HG03565 (cell line): ENCODE results near the gene MRM1.

Experiments used
- ATAC-seq: cut with Tn5 transposase; IDR thresholded peaks from one replicate; pipeline ENCODE4 v1.9.1; 2021; ENCODE audit warnings: mild to moderate bottlenecking, moderate library complexity; ENCODE audit not compliant: unreplicated experiment

MRM1 gene, protein sequence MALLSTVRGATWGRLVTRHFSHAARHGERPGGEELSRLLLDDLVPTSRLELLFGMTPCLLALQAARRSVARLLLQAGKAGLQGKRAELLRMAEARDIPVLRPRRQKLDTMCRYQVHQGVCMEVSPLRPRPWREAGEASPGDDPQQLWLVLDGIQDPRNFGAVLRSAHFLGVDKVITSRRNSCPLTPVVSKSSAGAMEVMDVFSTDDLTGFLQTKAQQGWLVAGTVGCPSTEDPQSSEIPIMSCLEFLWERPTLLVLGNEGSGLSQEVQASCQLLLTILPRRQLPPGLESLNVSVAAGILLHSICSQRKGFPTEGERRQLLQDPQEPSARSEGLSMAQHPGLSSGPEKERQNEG

DNA sequence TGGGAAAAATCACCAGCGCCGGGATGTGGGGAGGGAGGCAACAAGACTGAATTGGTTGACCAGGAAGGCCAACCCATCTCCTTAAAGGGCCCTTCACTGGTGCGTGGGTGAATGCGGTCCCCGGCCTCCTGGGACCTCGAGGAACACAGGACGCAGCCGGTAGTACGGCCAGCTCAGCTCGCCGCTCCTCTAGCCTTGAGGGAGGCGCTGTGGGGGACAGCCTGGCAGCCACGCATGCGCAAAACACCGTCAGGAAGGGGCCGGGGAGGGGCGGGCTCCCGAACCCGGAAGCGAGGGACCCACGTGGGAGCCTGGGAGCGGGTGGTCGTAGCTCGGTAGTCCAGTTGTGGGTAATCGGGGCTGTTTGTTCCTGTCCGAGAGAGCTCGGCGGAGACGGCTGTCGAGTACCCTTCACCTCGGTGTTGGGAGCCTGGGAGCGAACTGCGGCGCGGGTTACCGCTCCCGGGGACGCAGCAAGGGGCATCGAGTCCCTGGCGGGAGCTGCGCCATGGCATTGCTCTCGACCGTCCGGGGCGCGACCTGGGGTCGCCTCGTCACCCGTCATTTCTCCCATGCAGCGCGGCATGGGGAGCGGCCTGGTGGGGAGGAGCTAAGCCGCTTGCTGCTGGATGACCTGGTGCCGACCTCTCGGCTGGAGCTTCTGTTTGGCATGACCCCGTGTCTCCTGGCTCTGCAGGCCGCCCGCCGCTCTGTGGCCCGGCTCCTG is at the start of gene MRM1:
TSS of gene MRM1 (plus strand) at position 281 of the 727 bp plus-strand sequence. CDS start at position 509, 228 bp downstream.
- ATAC-seq, result peak; percentile 64

GRCh38 chr17:36553459-36553858 is 47.9 kb upstream of the MRM1 start:
- ATAC-seq, result no peak

GRCh38 chr17:36566081-36566480 is 35.3 kb upstream of the MRM1 start:
- ATAC-seq, result no peak

GRCh38 chr17:36575028-36575427 is 26.4 kb upstream of the MRM1 start:
- ATAC-seq, result no peak

- ATAC-seq, result no peak
Measured at GRCh38 chr17:36576793-36577192, 24.6 kb upstream of the MRM1 start.

- ATAC-seq, result no peak
Measured at GRCh38 chr17:36578671-36579070, 22.7 kb upstream of the MRM1 start.

DNA sequence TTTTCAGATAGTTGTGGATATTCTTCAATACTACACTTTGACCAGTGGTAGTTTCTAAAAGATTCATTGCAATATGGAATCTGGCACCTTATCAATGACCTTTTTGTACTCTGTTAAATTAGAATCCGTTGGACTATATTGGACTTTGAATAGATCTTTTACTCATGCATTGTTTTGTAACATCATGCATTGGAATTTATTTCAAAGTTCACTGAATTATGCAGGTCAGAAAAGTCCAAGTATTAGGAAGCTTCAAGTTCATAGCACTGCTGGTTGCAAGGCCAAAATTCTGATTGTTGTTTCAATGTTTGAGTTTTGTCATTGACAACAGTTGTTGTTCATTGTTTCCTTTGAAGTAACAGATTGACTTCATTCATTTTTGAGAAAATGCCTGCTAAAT is 17.6 kb upstream of the MRM1 start:
- no peak for ATAC-seq

- no peak for ATAC-seq
Measured at GRCh38 chr17:36586138-36586537, 15.2 kb upstream of the MRM1 start.

GRCh38 chr17:36590082-36590481 is 11.3 kb upstream of the MRM1 start:
- no peak for ATAC-seq

DNA sequence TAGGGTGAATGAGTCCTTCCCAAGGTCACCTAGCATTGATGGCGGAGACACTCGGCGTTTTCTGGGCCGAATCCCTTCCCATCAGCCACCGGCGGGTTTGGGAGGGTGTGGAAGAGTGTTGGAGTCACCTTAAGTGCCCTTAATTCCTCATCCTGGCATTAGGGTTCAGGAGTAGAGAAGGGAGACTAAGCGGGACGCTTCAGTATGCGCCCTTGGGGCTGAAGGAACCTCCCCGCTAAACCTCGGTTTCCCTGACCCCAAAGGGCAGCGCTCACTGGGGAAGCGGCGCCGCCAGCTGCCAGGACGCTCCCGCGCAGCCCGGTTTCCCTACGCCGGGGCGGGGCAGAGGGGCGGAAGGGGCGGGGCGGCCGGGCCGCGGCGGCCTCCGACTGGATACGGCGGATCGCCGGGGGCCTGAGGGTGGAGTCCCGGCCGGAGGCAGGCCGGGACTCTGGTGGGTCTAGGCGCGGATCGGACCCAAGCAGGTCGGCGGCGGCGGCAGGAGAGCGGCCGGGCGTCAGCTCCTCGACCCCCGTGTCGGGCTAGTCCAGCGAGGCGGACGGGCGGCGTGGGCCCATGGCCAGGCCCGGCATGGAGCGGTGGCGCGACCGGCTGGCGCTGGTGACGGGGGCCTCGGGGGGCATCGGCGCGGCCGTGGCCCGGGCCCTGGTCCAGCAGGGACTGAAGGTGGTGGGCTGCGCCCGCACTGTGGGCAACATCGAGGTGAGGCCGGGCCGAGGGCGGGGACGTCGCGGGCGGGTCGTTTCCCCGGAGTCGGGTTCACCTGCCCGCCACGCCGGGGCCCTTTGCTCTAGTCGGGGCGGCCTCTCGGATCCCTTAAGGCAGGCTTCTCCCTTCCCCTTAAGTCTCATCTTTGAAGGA is 9.7 kb upstream of the MRM1 start, which contains the start of gene DHRS11:
TSS of gene DHRS11 (plus strand) at position 446 of the 882 bp plus-strand sequence. CDS start at position 577, 131 bp downstream.
- peak; percentile 57 for ATAC-seq

DNA sequence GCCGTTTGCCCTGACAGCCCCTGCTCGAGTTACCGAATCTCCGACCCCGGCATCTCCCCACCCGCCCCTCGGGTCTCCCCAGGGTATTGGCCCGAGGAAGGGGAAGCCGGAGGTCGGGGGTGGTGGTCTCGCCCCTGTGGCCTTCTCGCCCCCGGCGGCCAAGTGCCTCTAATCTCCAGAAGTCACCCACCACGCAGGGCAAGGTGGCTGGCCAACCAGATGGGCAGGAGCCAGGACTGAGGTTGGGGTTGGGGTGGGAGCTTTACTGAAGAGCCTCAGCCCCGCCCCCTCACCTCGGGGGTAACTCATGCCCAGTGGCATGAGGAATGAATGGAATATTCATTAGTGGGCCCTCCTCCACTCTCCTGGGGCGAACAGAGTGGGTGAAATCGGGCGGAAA is 9.1 kb upstream of the MRM1 start:
- no peak for ATAC-seq

- ATAC-seq, result no peak
Measured at GRCh38 chr17:36592716-36593321, 8.6 kb upstream of the MRM1 start.

DNA sequence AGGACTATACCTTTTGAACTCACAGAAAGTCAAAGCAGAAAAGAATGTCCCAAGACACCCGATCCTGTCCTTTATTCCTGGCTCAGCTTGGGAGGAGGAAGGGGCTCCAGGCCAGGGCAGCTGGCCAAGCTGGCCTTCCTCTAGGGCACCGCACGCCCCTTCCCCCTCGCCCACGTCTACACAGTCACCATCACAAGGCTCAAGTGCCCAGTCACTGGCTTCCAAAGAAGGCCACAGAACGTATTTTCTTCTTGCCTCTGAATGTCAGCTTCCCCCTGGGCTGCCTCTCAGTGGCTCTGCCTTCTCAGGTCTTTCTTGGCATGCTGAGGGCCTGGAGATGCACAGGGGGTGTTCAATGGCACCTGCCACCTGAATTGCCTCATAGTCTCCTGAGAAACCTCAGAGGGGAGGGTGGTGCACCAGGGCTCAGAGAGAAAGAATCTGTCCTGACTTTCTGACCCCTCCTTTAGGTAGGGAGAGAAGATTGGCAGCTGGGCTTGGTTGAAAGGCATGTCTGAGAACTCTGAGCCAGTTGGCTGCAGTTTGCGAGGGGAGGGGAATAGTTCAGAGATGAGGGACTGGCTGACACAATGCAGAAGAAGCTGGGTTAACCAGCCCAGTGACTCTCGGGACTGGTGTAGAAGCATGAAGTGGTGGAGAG is 7.6 kb upstream of the MRM1 start:
- no peak for ATAC-seq

DNA sequence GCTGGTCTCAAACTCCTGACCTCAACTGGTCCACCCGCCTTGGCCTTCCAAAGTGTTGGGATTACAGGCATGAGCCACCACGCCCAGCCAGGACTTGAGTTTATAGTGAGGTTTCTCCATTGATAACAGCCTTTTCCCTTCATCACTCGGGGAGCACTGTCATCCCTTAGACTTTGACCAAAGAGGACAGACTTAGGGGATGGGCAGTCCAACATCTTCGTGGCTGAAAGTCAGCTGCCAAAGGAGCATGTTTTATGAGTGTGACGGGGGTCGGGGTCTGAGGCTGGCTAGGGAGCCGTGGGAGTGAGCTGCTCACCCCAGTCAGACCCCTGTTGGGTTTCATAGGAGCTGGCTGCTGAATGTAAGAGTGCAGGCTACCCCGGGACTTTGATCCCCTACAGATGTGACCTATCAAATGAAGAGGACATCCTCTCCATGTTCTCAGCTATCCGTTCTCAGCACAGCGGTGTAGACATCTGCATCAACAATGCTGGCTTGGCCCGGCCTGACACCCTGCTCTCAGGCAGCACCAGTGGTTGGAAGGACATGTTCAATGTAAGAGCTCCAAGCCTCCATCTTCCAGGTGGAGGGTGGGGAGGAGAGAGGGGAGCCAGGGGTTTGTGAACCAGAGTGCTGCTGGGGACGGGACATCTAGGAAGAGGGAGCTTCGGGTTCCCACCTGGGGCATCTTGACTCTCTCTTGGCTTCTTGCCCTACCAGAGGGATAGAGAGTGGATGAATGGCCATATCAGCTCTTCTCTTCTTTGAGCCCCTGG is 6.6 kb upstream of the MRM1 start:
- no peak for ATAC-seq

DNA sequence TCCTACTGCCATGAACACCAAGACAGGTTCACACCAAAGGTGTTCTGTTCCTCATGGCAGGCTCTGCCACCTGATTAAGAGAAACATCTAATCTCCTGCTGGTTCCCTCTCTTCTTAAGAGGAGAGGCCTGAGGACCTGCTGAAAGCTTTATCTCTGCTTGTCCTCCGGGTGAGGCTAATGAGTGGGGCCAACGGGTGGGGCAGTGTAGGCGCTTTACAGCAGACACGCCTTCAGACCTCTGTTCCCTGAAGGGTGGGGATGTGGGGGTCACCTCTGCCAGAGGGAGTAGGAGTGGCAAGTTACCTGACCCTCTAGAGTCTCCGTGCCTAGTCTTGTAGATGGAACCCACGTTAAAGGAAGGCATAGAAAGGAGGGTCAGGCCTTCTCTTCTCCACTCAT is 4.2 kb upstream of the MRM1 start:
- no peak for ATAC-seq

- ATAC-seq, result no peak
Measured at GRCh38 chr17:36597866-36598777, 3.3 kb upstream of the MRM1 start.

DNA sequence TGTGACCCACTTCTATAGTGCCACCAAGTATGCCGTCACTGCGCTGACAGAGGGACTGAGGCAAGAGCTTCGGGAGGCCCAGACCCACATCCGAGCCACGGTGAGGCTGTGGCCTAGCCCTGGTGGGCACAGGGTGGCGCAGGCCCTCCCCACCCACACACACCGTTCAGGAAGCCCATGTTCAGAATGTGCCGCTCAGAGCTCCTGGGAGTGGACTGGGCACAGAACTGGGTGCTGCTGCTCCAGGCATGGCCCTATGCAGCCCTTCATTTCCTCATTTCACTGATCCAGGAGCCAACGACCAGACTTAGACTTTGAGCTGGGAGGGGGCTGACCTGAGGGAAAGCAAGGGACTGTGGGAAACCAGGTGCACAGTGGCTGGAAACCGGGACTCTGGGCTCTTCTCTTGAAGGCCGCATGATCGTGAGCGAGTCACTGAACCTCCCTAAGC is 2.4 kb upstream of the MRM1 start:
- no peak for ATAC-seq

GRCh38 chr17:36599546-36600250 is 1.7 kb upstream of the MRM1 start:
- no peak for ATAC-seq
